ENCODE results near the gene KNDC1. TPM values are rescaled to one million over a fixed set of nuclear protein-coding genes. Genes with fewer than 3 reads are reported as not detected.

Gene KNDC1
- total and polyA plus RNA-seq, 2 donors (not counting 1 experiment from before 2014, with no cell fraction given) = 0.17 to 0.45 TPM

DNA sequence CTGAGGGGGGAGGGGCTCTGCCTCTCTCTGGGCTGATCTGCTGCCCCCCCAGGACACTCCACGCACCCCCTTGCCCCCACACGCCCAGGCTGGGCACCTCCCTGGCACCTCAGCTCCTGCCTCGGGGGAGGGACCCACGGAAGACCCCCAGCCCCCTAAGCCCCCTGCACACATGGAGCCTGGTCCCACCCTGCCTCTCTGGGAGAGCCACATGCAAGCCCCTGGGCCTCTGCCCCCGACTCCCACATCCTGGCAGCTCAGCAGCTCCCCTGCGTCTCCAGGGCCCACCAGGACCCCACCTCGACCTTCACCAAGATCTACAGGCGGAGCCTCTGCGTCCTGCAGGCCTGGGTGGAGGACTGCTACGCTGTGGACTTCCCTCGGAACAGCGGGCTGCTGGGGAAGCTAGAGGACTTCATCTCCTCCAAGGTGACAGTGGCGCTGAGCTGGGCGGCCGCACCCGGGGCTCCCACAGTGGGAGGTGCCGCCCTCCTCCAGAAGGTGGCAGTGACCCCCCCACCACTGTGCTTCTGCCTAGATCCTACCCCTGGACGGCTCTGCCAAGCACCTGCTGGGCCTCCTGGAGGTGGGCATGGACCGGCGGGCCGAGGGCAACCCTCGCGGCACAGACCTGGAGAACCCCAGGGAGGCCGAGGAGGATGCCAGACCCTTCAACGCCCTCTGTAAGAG lies 51.3 kb downstream of the KNDC1 start:
- no peaks in the 10 kb centered on the region for H3K79me2 ChIP-seq (ENCODE audit: control insufficient read depth, insufficient read depth, low read length)
- H4K20me1 ChIP-seq (ENCODE audit: control insufficient read depth, insufficient read depth, low read length, poor library complexity, severe bottlenecking) = no peaks in the 10 kb centered on the region
- 89% methylated on average over 24 of the region's 25 CpGs for WGBS (ENCODE audit: insufficient coverage)
- no peaks in the 10 kb centered on the region for H3K36me3 ChIP-seq (replicated peaks in 1 of 2; ENCODE audit: control extremely low read depth in 1 of 2, control insufficient read depth in 1 of 2, extremely low read depth in 1 of 2, insufficient read depth in 2 of 2, low read length in 1 of 2)
- no peak for TF ChIP-seq EZH2 (IDR thresholded peaks at IDR 0.05; ENCODE audit: borderline replicate concordance, insufficient read depth, low read depth, low read length, poor library complexity, severe bottlenecking)
- TF ChIP-seq, protein P1, sequence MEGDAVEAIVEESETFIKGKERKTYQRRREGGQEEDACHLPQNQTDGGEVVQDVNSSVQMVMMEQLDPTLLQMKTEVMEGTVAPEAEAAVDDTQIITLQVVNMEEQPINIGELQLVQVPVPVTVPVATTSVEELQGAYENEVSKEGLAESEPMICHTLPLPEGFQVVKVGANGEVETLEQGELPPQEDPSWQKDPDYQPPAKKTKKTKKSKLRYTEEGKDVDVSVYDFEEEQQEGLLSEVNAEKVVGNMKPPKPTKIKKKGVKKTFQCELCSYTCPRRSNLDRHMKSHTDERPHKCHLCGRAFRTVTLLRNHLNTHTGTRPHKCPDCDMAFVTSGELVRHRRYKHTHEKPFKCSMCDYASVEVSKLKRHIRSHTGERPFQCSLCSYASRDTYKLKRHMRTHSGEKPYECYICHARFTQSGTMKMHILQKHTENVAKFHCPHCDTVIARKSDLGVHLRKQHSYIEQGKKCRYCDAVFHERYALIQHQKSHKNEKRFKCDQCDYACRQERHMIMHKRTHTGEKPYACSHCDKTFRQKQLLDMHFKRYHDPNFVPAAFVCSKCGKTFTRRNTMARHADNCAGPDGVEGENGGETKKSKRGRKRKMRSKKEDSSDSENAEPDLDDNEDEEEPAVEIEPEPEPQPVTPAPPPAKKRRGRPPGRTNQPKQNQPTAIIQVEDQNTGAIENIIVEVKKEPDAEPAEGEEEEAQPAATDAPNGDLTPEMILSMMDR (IDR thresholded peaks at IDR 0.05) = no peak
- no peak overlapping the region for H3K4me3 ChIP-seq (ENCODE audit: control extremely low read depth in 1 of 5, extremely low read depth in 1 of 5, insufficient read depth in 1 of 5, low read depth in 2 of 5, low read length in 4 of 5)
- no peak overlapping the region for H3K27ac ChIP-seq (ENCODE audit: low read length in 2 of 2)
- no peaks in the 10 kb centered on the region for H3K4me1 ChIP-seq (ENCODE audit: control insufficient read depth in 2 of 2, insufficient read depth in 2 of 2, low read length in 2 of 2)
- peaks cover 8% of the 10 kb centered on the region for H3K27me3 Mint-ChIP-seq
- intact Hi-C loops (cut with micrococcal nuclease) = no loop called here
- CTCF ChIA-PET = no interaction called here
- peaks cover 0 to 7% (median 0%) of the 10 kb centered on the region in 3 donors for H3K9me3 ChIP-seq (ENCODE audit: control extremely low read depth in 1 of 3, control insufficient read depth in 2 of 3, insufficient read depth in 1 of 3, low read length in 2 of 3)
- H2AFZ ChIP-seq (ENCODE audit: insufficient read depth, low read depth, low read length, poor library complexity, severe bottlenecking) = no peak overlapping the region
- no peak overlapping the region for H3K4me3 Mint-ChIP-seq
- H3K27me3 ChIP-seq (replicated peaks in 1 of 4; ENCODE audit: control extremely low read depth in 1 of 4, control insufficient read depth in 3 of 4, insufficient read depth in 4 of 4, low read length in 3 of 4) = no peaks in the 10 kb centered on the region
- H3K9me3 Mint-ChIP-seq (ENCODE audit: insufficient read depth) = no peaks in the 10 kb centered on the region
- no peak overlapping the region for H3K9ac ChIP-seq (ENCODE audit: low read length)
- no peak overlapping the region for H3K27ac Mint-ChIP-seq
- H3K4me2 ChIP-seq (replicated peaks; ENCODE audit: low read depth, low read length, poor library complexity, severe bottlenecking) = no peak overlapping the region
- no peaks in the 10 kb centered on the region for H3K4me1 Mint-ChIP-seq
- no peak for ATAC-seq (ENCODE audit: low read depth)
- no peak for DNase-seq
- POLR2A ChIA-PET = no interaction called here

DNA sequence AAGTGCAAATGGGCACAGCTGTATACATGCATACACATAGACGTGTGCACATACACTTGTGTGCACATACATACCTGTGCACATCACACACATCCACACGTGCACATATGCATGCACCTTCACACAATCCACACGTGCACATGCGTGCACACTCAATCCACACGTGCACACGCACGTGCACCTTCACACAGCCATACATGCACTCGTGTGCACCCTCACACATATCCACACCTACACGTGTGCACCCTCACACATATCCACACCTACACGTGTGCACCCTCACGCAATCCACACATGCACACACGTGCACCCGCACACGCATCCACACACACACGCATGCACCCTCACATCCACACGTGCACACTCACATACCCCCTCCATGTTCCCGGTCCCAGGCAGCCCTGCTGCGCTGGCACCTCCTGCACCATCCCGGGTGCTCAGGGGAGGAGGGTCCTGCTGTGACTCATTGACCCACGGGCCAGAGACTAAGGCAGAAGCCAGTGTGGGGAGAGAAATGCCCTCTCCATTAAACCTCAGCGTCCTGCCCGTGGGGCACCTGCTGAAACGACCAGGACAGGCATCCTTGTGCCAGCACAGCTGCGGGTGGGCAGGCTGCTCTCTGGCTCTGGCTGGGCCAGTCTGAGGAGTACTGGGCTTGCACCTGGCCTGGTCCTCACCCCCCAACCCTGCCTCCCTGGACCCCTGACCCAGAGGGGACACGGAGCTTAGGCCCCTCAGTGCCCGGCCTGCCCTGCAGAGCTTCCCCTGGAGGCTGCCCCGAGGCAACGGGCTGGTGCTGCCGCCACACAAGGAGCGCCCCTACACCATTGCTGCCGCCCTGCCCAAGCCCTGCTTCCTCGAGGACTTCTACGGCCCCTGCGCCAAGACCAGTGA lies 52.2 kb downstream of the KNDC1 start:
- Histone ChIP-seq H3K9me3 (ENCODE audit: control extremely low read depth in 1 of 3, control insufficient read depth in 2 of 3, insufficient read depth in 1 of 3, low read length in 2 of 3) (peaks cover 0 to 7% (median 0%) of the 10 kb centered on the region in 3 donors), H3K36me3 (replicated peaks in 1 of 2; ENCODE audit: control extremely low read depth in 1 of 2, control insufficient read depth in 1 of 2, extremely low read depth in 1 of 2, insufficient read depth in 2 of 2, low read length in 1 of 2) (no peaks in the 10 kb centered on the region), H3K79me2 (ENCODE audit: control insufficient read depth, insufficient read depth, low read length) (no peaks in the 10 kb centered on the region), H3K4me1 (ENCODE audit: control insufficient read depth in 2 of 2, insufficient read depth in 2 of 2, low read length in 2 of 2) (no peaks in the 10 kb centered on the region), H3K27ac (ENCODE audit: low read length in 2 of 2) (no peak overlapping the region), H3K4me3 (ENCODE audit: control extremely low read depth in 1 of 5, extremely low read depth in 1 of 5, insufficient read depth in 1 of 5, low read depth in 2 of 5, low read length in 4 of 5) (no peak overlapping the region), H4K20me1 (ENCODE audit: control insufficient read depth, insufficient read depth, low read length, poor library complexity, severe bottlenecking) (no peaks in the 10 kb centered on the region), H3K27me3 (replicated peaks in 1 of 4; ENCODE audit: control extremely low read depth in 1 of 4, control insufficient read depth in 3 of 4, insufficient read depth in 4 of 4, low read length in 3 of 4) (no peaks in the 10 kb centered on the region), H3K9ac (ENCODE audit: low read length) (no peak overlapping the region), H2AFZ (ENCODE audit: insufficient read depth, low read depth, low read length, poor library complexity, severe bottlenecking) (no peak overlapping the region), H3K4me2 (replicated peaks; ENCODE audit: low read depth, low read length, poor library complexity, severe bottlenecking) (no peak overlapping the region)
- Mint-ChIP-seq H3K27ac (no peak overlapping the region), H3K4me3 (no peak overlapping the region), H3K27me3 (peaks cover 14% of the 10 kb centered on the region), H3K9me3 (ENCODE audit: insufficient read depth) (no peaks in the 10 kb centered on the region), H3K4me1 (no peaks in the 10 kb centered on the region)
- 86% methylated on average over 34 of the region's 34 CpGs for WGBS (ENCODE audit: insufficient coverage)
- DNase-seq (no peak), ATAC-seq (ENCODE audit: low read depth) (no peak)
- ChIA-PET CTCF (no interaction called here), POLR2A (no interaction called here)
- no peak for TF ChIP-seq EZH2 (IDR thresholded peaks at IDR 0.05; ENCODE audit: borderline replicate concordance, insufficient read depth, low read depth, low read length, poor library complexity, severe bottlenecking)
- TF ChIP-seq, protein P1 (IDR thresholded peaks at IDR 0.05) = no peak
- intact Hi-C loops (cut with micrococcal nuclease) = no loop called here
